K562 (cell line): ENCODE data around the gene DOCK6. TPM values are rescaled to one million over a fixed set of nuclear protein-coding genes. Genes with fewer than 3 reads are reported as not detected.

Source experiments
- ATAC-seq: fragments of 200-7000 bp; cut with Tn5 transposase; 3 replicates; pipeline ENCODE4 v1.9.1; 2020; ENCODE audit warnings: moderate library complexity
- BruUV-seq: library from RNA; stranded (reverse); fragments of 400-500 nt; replicated peaks from 2 replicates; lab custom pipeline; 2021; lab: Mats Ljungman, UMichigan
- CTCF ChIA-PET: fragments of 300-600 bp; formaldehyde crosslinking; extraction: SDS; loops from one replicate; lab custom pipeline; 2021; ENCODE audit warnings: low intra/inter-chr PET ratio; lab: Yijun Ruan, JAX
- POLR2A ChIA-PET: fragments of 300-600, 350-650 bp; sonication (Branson Sonifier 250); formaldehyde crosslinking; extraction: SDS; loops from one replicate; lab custom pipeline; 2021; ENCODE audit warnings: antibody characterized with exemption, inconsistent platforms; lab: Yijun Ruan, JAX
- DNase-seq, 4 experiments: peaks; one replicate each; pipeline versions ENCODE4 v3.0.0 to v3.0.0-alpha.2; 2011 to 2018; ENCODE audit warnings: low spot score in 3 of 4, mixed read lengths in 3 of 4; ENCODE audit errors: extremely low read depth in 1 of 4
- FAIRE-seq: peaks from 2 replicates; lab custom pipeline; 2011; peaks lifted over from hg19 to GRCh38; lab: Jason Lieb, UNC
- H2AFZ ChIP-seq: 2 replicates; pipeline ENCODE4 v1.6.0; 2011; ENCODE audit warnings: low read depth, low read length, control low read depth, inconsistent platforms
- H3K27ac ChIP-seq: fragments of 200-600 bp; 3 replicates; pipeline ENCODE4 v1.8.0; 2011; ENCODE audit warnings: low read depth, mild to moderate bottlenecking, control low read depth, inconsistent platforms, low read length, moderate library complexity, mixed read lengths; ENCODE audit errors: extremely low read depth
- H3K27me3 ChIP-seq, 2 experiments: fragments of 300-600 bp in 1 of 2; 2 replicates in 1 of 2; 3 replicates in 1 of 2; pipeline versions ENCODE4 v1.6.0 to v1.8.0; 2011; ENCODE audit warnings: inconsistent platforms in 2 of 2, low read length in 2 of 2, mild to moderate bottlenecking in 1 of 2, mixed read lengths in 1 of 2, moderate library complexity in 1 of 2; ENCODE audit not compliant: control insufficient read depth in 2 of 2, insufficient read depth in 2 of 2
- H3K36me3 ChIP-seq: fragments of 300-600 bp; 3 replicates; pipeline ENCODE4 v1.8.0; 2011; ENCODE audit warnings: mild to moderate bottlenecking, low read length, inconsistent platforms; ENCODE audit not compliant: control insufficient read depth, insufficient read depth
- H3K4me1 ChIP-seq, 2 experiments: fragments of 200-600 bp in 1 of 2; replicated peaks in 1 of 2; 2 replicates in 1 of 2; 3 replicates in 1 of 2; pipeline versions ENCODE4 v1.5.1 to v1.8.0; 2011; ENCODE audit warnings: inconsistent platforms in 2 of 2, low read length in 2 of 2, mild to moderate bottlenecking in 1 of 2, mixed read lengths in 1 of 2, moderate library complexity in 1 of 2; ENCODE audit not compliant: control insufficient read depth in 2 of 2, insufficient read depth in 2 of 2
- H3K4me2 ChIP-seq: 2 replicates; pipeline ENCODE4 v1.6.1; 2011; ENCODE audit warnings: low read length, control low read depth, inconsistent platforms, mixed read lengths; ENCODE audit not compliant: insufficient read depth
- H3K4me3 ChIP-seq: fragments of 200-600 bp; sonication (generic), shearing (Covaris generic); 2 replicates; pipeline ENCODE4 v1.5.1; 2016; ENCODE audit warnings: control low read depth, inconsistent platforms
- H3K79me2 ChIP-seq: fragments of 200-600 bp; 3 replicates; pipeline ENCODE4 v1.8.0; 2011; ENCODE audit warnings: low read length, inconsistent platforms; ENCODE audit not compliant: control insufficient read depth, insufficient read depth
- H3K9ac ChIP-seq, 2 experiments: 2 replicates each; pipeline versions ENCODE4 v1.6.0 to v1.6.1; 2011; ENCODE audit warnings: low read depth in 2 of 2, low read length in 2 of 2, control low read depth in 1 of 2, inconsistent platforms in 1 of 2, mild to moderate bottlenecking in 1 of 2, mixed read lengths in 1 of 2; ENCODE audit not compliant: insufficient read depth in 1 of 2
- H3K9me1 ChIP-seq: one replicate; pipeline ENCODE4 v1.6.0; 2011; ENCODE audit warnings: inconsistent platforms, mild to moderate bottlenecking, low read length, moderate library complexity; ENCODE audit not compliant: control insufficient read depth, insufficient read depth
- H3K9me3 ChIP-seq: replicated peaks from 2 replicates; pipeline ENCODE4 v1.5.1; 2011; ENCODE audit warnings: low read depth, low read length, inconsistent platforms; ENCODE audit not compliant: control insufficient read depth, insufficient read depth
- H4K20me1 ChIP-seq: replicated peaks from 2 replicates; pipeline ENCODE4 v1.6.1; 2011; ENCODE audit warnings: low read length, inconsistent platforms, mixed read lengths; ENCODE audit not compliant: control insufficient read depth, insufficient read depth
- BCOR ChIP-seq: fragments of 450-650 bp; IDR thresholded peaks from 2 replicates; pipeline ENCODE4 v1.6.1; 2016
- ELF4 ChIP-seq: fragments of 450-650 bp; formaldehyde crosslinking; IDR thresholded peaks from 2 replicates; pipeline ENCODE4 v1.4.0; 2022; ENCODE audit warnings: missing genetic modification characterization
- GABPB1 ChIP-seq: sonication (generic); formaldehyde crosslinking; IDR thresholded peaks from 2 replicates; pipeline ENCODE4 v1.8.0; 2022; ENCODE audit warnings: mild to moderate bottlenecking, missing genetic modification reagents
- GTF2A2 ChIP-seq: IDR thresholded peaks from 2 replicates; pipeline ENCODE4 v1.6.1; 2016; ENCODE audit warnings: mild to moderate bottlenecking, missing genetic modification characterization, missing compliant biosample characterization
- KDM1A ChIP-seq, 2 experiments: fragments of 450-650 bp; IDR thresholded peaks; 2 replicates each; pipeline ENCODE4 v1.6.1; 2016; ENCODE audit warnings: mild to moderate bottlenecking in 2 of 2
- RBM25 ChIP-seq: fragments of 200-400 bp; formaldehyde crosslinking; IDR thresholded peaks from 2 replicates; pipeline ENCODE4 v1.6.1; 2018; ENCODE audit warnings: low read length, low read depth, moderate library complexity; ENCODE audit not compliant: severe bottlenecking
- SRSF3 ChIP-seq: fragments of 200-400 bp; formaldehyde crosslinking; IDR thresholded peaks from 2 replicates; pipeline ENCODE4 v1.6.1; 2016; ENCODE audit warnings: mild to moderate bottlenecking, low read length, moderate library complexity; ENCODE audit not compliant: insufficient read depth
- STAT6 ChIP-seq: sonication (generic); formaldehyde crosslinking; IDR thresholded peaks from 2 replicates; pipeline ENCODE4 v1.8.1; 2023; ENCODE audit warnings: mild to moderate bottlenecking, missing genetic modification reagents
- TSHZ1 ChIP-seq: fragments of 250-450 bp; sonication (Bioruptor Pico); IDR thresholded peaks from 2 replicates; pipeline ENCODE4 v1.4.0; 2020; ENCODE audit warnings: mild to moderate bottlenecking, moderate library complexity
- ZFP36 ChIP-seq: fragments of 150-350 bp; IDR thresholded peaks from 2 replicates; pipeline ENCODE4 v1.6.1; 2018; ENCODE audit warnings: low read length, low read depth; ENCODE audit not compliant: partially characterized antibody
- ZKSCAN1 ChIP-seq: fragments of 150-350 bp; IDR thresholded peaks from 2 replicates; pipeline ENCODE4 v1.6.1; 2016; ENCODE audit warnings: low read depth, low read length
- ZKSCAN8 ChIP-seq: fragments of 200-800 bp; sonication (Bioruptor generic); IDR thresholded peaks from 2 replicates; pipeline ENCODE4 v1.6.1; 2016; ENCODE audit warnings: missing genetic modification characterization, missing compliant biosample characterization
- ZNF398 ChIP-seq: fragments of 250-450 bp; sonication (Bioruptor Pico); IDR thresholded peaks from 2 replicates; pipeline ENCODE4 v1.8.0; 2021; ENCODE audit warnings: moderate library complexity, mild to moderate bottlenecking, inconsistent platforms
- WGBS: fragments of 100-300 bp; shearing (Covaris generic); methylation state at CpG from one replicate; pipeline ENCODE4 v1.1.6; 2016; ENCODE audit warnings: low coverage, mixed read lengths; ENCODE audit not compliant: insufficient coverage; ENCODE audit errors: missing lambda C conversion rate; 5-methylcytosine and 5-hydroxymethylcytosine counted together
- in situ Hi-C: fragments of 300-500 bp; cut with MboI; formaldehyde crosslinking; loops from 4 replicates; pipeline ENCODE4 v1.15.0; 2018; ENCODE audit warnings: inconsistent platforms, mixed read lengths
- intact Hi-C: fragments of 100-400 bp; cut with micrococcal nuclease; formaldehyde crosslinking; loops from 2 replicates; pipeline ENCODE4 v1.14.2; 2022
- polyA plus RNA-seq, 8 experiments: library from polyadenylated mRNA; depleted of rRNA in 4 of 8; stranded (reverse) in 5 of 8; unstranded in 3 of 8; fragments of >200 nt; fragmentation: Nextera tagmentation in 2 of 8; fragmentation: Illumina TruSeq in 1 of 8; extraction: Ambion mirVana in 2 of 8; extraction: Trizol in 1 of 8; gene quantifications; 2 replicates each; pipeline versions ENCODE4 v1.2.1 to v1.2.3, GENCODE V29; 2011 to 2014; ENCODE audit warnings: inconsistent platforms in 1 of 8, missing spikeins in 1 of 8
- total RNA-seq, 7 experiments: library from RNA; depleted of rRNA in 6 of 7; stranded (reverse); fragments of >200 nt in 6 of 7; fragmentation: Illumina TruSeq in 2 of 7; extraction: Trizol in 2 of 7; gene quantifications; 2 replicates each; pipeline versions ENCODE4 v1.2.1 to v1.2.3, GENCODE V29; 2011 to 2021; ENCODE audit warnings: low replicate concordance in 1 of 7

The DOCK6 gene
- total and polyA plus RNA-seq, 9 of the 15 experiments (the other 6 are each of a cell fraction or from before 2014, with no cell fraction given) = 0.35 to 19.3 (median 3.8) TPM

- no TSS peak for BruUV-seq
- no peaks in the 10 kb centered on the region for H4K20me1 ChIP-seq
- no peak for ATAC-seq
- H2AFZ ChIP-seq = no peak overlapping the region
- no peak overlapping the region for H3K9ac ChIP-seq
- no peak for DNase-seq
- no peaks in the 10 kb centered on the region for H3K9me1 ChIP-seq
- H3K4me3 ChIP-seq = no peak overlapping the region
- H3K9me3 ChIP-seq = no peaks in the 10 kb centered on the region
- no peaks in the 10 kb centered on the region for H3K27me3 ChIP-seq
- in situ Hi-C loops = no loop called here
- peaks cover 0 to 22% of the 10 kb centered on the region in 2 experiments; a peak in 2 of 5 replicates for H3K4me1 ChIP-seq
- FAIRE-seq = no peak
- WGBS = 47% methylated on average over 5 of the region's 5 CpGs
- peaks cover 11% of the 10 kb centered on the region; the same call in 1 of the 3 replicates for H3K36me3 ChIP-seq
- no peak overlapping the region for H3K27ac ChIP-seq
- ChIA-PET POLR2A (interaction anchor here (0.6 kb wide), 1 partner anchor 377 kb away, joined by 4 read pairs; no protein-coding TSS in a partner anchor), CTCF (no interaction called here)
- no peak overlapping the region for H3K4me2 ChIP-seq
- H3K79me2 ChIP-seq = no peaks in the 10 kb centered on the region
- intact Hi-C loops = no loop called here
- peak; percentile 62; the same call in 1 of the 2 replicates for TF ChIP-seq BCOR
- peak in 1 of 2 experiments; percentile 25; a peak in 2 of 4 replicates for TF ChIP-seq KDM1A (IDR thresholded peaks at IDR 0.05)
- TF ChIP-seq ELF4 (CRISPR knock-in tag) = no peak
- TF ChIP-seq STAT6 (CRISPR knock-in tag) = no peak
- no peak for TF ChIP-seq TSHZ1 (CRISPR knock-in tag)
- TF ChIP-seq ZKSCAN8 (CRISPR knock-in tag) = no peak
- no peak for TF ChIP-seq GTF2A2 (tag)
- TF ChIP-seq GABPB1 (CRISPR knock-in tag) = no peak
- no peak for TF ChIP-seq ZKSCAN1
- TF ChIP-seq SRSF3 = no peak
- TF ChIP-seq RBM25 = peak; percentile 63
- peak; percentile 96 for TF ChIP-seq ZFP36
- no peak for TF ChIP-seq ZNF398 (CRISPR knock-in tag)
Measured at GRCh38 chr19:11244846-11245589, 17.3 kb downstream of the DOCK6 start.
